ENCODE results near the gene PTCHD1. TPM values are rescaled to one million over a fixed set of nuclear protein-coding genes. Genes with fewer than 3 reads are reported as not detected.

Gene PTCHD1
- total and polyA plus RNA-seq, 2 of the 13 experiments (the other 11 are each of a cell fraction or from before 2014, with no cell fraction given), result not detected

GRCh38 chrX:23382572-23382971 is 47.9 kb downstream of the PTCHD1 start (continued):
- TF ChIP-seq MYPOP (CRISPR knock-in tag; IDR thresholded peaks at IDR 0.05), result no peak
- no peak for TF ChIP-seq STAT6 (CRISPR knock-in tag; IDR thresholded peaks at IDR 0.05; ENCODE audit: borderline replicate concordance)
- TF ChIP-seq RORA (CRISPR knock-in tag; IDR thresholded peaks at IDR 0.05), result no peak
- no peak for TF ChIP-seq ZFP1 (CRISPR knock-in tag; IDR thresholded peaks at IDR 0.05)
- no peak for TF ChIP-seq MYC (CRISPR knock-in tag; IDR thresholded peaks at IDR 0.05; ENCODE audit: borderline replicate concordance)
- no peak for TF ChIP-seq IKZF1 (IDR thresholded peaks at IDR 0.05)
- no peak for TF ChIP-seq GRHL1 (CRISPR knock-in tag; conservative IDR thresholded peaks at IDR 0.05)

GRCh38 chrX:23383411-23383810 is 48.8 kb downstream of the PTCHD1 start:
- Histone ChIP-seq H3K4me1 (ENCODE audit: insufficient read depth, low read length) (no peaks in the 10 kb centered on the region), H3K4me2 (ENCODE audit: low read depth, low read length) (no peak overlapping the region), H3K4me3 (replicated peaks in 1 of 3; ENCODE audit: insufficient read depth in 1 of 3, low read depth in 2 of 3, low read length in 3 of 3) (no peak overlapping the region), H3K27me3 (ENCODE audit: control insufficient read depth in 1 of 2, insufficient read depth in 2 of 2, low read length in 2 of 2) (no peaks in the 10 kb centered on the region), H3K9ac (ENCODE audit: insufficient read depth, low read depth, low read length) (no peak overlapping the region), H3K79me2 (ENCODE audit: insufficient read depth, low read length) (no peaks in the 10 kb centered on the region), H2AFZ (ENCODE audit: low read length) (no peak overlapping the region), H3K36me3 (replicated peaks in 1 of 2; ENCODE audit: control insufficient read depth in 1 of 2, insufficient read depth in 2 of 2, low read length in 2 of 2) (no peaks in the 10 kb centered on the region), H4K20me1 (ENCODE audit: insufficient read depth, low read length) (no peaks in the 10 kb centered on the region), H3K27ac (ENCODE audit: extremely low read length, insufficient read depth, low read length) (no peak overlapping the region), H3K9me3 (ENCODE audit: low read length) (no peaks in the 10 kb centered on the region)
- in situ Hi-C loops (cut with HindIII; ENCODE audit: extremely low pct_ligation_motif_present, low pct_unique_long_range_greater_than_20kb), result no loop called here
- BruUV-seq (replicated peaks), result no TSS peak
- DNase-seq (ENCODE audit: low spot score) (no peak), FAIRE-seq (no peak), ATAC-seq (no peak)
- intact Hi-C loops (cut with micrococcal nuclease; ENCODE audit: unreplicated experiment), result no loop called here
- TF ChIP-seq ZNF615 (CRISPR knock-in tag; IDR thresholded peaks at IDR 0.05; ENCODE audit: borderline replicate concordance) (no peak), TFE3 (CRISPR knock-in tag; IDR thresholded peaks at IDR 0.05) (no peak)
- WGBS (ENCODE audit: low lambda C conversion rate), result 0% methylated on average over 2 of the region's 2 CpGs
- POLR2A ChIA-PET, result no interaction called here
- CTCF ChIA-PET (ENCODE audit: low intra/inter-chr PET ratio, low total read pairs), result no interaction called here
